Motor neuron (in vitro differentiated cells): Measurements from ENCODE around the gene NABP1. TPM values are rescaled to one million over a fixed set of nuclear protein-coding genes. Genes with fewer than 3 reads are reported as not detected.

Experiments
- ATAC-seq, 8 experiments: fragments of 200-7000 bp; cut with Tn5 transposase; replicated peaks in 6 of 8; 2 replicates each; pipeline ENCODE4 v1.8.0; 2021; ENCODE audit warnings: mild to moderate bottlenecking in 8 of 8, moderate library complexity in 8 of 8
- H3K27ac ChIP-seq, 2 donors: fragments of 250-450 bp; sonication (Bioruptor Pico); 2 replicates each; pipeline ENCODE4 v1.9.0; 2021; ENCODE audit warnings: antibody characterized with exemption in 2 of 2, mild to moderate bottlenecking in 2 of 2, moderate library complexity in 1 of 2
- H3K4me1 ChIP-seq, 2 donors: fragments of 250-450 bp; sonication (Bioruptor Pico); replicated peaks in 1 of 2; 2 replicates each; pipeline ENCODE4 v1.6.1; 2021; ENCODE audit warnings: antibody characterized with exemption in 2 of 2, mild to moderate bottlenecking in 2 of 2, moderate library complexity in 1 of 2
- H3K4me3 ChIP-seq, 5 donors: fragments of 250-450 bp; sonication (Bioruptor Pico); 2 replicates each; pipeline ENCODE4 v1.9.0; 2021; ENCODE audit warnings: antibody characterized with exemption in 5 of 5, mild to moderate bottlenecking in 5 of 5, moderate library complexity in 4 of 5
- WGBS, 10 experiments: fragments of 450-650 bp; shearing (Covaris generic); methylation state at CpG; one replicate each; pipeline ENCODE4 v1.0.0; 2022; 5-methylcytosine and 5-hydroxymethylcytosine counted together
- in situ Hi-C, 9 experiments: fragments of 400-800 bp; cut with MboI; loops; one replicate each; pipeline ENCODE4 v1.15.0; 2021; ENCODE audit warnings: low sequenced_read_pairs in 9 of 9, low pct_unique_long_range_greater_than_20kb in 2 of 9; ENCODE audit not compliant: unreplicated experiment in 9 of 9
- total RNA-seq, 8 experiments: library from RNA; unstranded; fragments of 300-600 nt; gene quantifications; 2 replicates each; pipeline versions ENCODE4 v1.2.3 to v1.2.4, GENCODE V29; 2022

Gene NABP1
- total RNA-seq, 8 experiments from 2014 or later: 3.0 to 217 (median 8.8) TPM

GRCh38 chr2:191656792-191657191, 21.1 kb upstream of the NABP1 start:
- Histone ChIP-seq H3K27ac (no peak overlapping the region), H3K4me3 (no peak overlapping the region), H3K4me1 (no peaks in the 10 kb centered on the region)
- ATAC-seq: no peak
- in situ Hi-C loops: no loop called here

GRCh38 chr2:191657977-191658376, 20.0 kb upstream of the NABP1 start:
- in situ Hi-C loops: no loop called here
- ATAC-seq: peak in 1 of 8 experiments; percentile 94
- no peak overlapping the region for H3K4me3 ChIP-seq
- no peak overlapping the region for H3K27ac ChIP-seq
- no peaks in the 10 kb centered on the region for H3K4me1 ChIP-seq

DNA sequence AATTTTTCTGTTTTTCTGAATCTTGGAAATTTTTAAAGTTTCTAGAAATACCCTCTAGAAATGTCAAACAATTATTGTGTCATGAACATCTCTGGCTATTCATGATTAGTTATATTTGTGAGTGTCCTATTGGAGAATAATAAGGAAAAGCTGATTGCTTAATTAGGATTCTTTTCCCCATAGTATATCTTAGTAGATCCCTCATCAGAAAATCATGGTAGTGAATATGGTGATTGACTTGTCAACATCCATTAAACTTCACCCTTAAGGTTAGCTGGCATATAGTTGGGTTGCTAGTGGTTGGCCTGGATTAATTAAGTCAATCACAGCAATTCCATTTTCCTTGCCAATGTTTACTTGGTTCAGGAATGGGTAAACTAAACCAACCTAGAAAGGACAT, 18.7 kb upstream of the NABP1 start:
- Histone ChIP-seq H3K4me1 (no peaks in the 10 kb centered on the region), H3K4me3 (no peak overlapping the region), H3K27ac (no peak overlapping the region)
- in situ Hi-C loops: no loop called here
- no peak for ATAC-seq

DNA sequence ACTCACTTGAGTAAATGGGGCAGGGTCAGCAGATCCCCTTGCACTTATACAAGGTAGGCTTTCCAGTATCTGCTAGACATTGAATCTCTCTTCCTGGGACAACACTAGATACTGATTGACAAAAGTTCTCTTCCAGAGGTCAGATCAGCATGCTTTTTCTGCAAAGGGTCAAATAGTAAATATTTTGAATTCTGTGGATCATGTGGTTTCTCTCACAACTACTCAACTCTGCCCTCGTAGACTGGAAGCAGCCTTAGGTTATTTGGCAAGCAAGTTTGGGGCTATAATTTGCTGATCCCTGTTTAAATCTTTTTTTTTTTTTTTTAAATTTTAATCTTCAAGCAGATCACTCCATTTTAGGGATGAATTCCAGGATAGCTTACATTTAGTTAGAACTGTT, 17.4 kb upstream of the NABP1 start:
- Histone ChIP-seq H3K27ac (no peak overlapping the region), H3K4me1 (no peaks in the 10 kb centered on the region), H3K4me3 (no peak overlapping the region)
- WGBS, 10 experiments: 0 to 57% (median 8%) methylated on average over 1 of the region's 1 CpG; no CpG with 5 or more reads in 1 of the 10 experiments
- in situ Hi-C loops: no loop called here
- ATAC-seq: no peak

DNA sequence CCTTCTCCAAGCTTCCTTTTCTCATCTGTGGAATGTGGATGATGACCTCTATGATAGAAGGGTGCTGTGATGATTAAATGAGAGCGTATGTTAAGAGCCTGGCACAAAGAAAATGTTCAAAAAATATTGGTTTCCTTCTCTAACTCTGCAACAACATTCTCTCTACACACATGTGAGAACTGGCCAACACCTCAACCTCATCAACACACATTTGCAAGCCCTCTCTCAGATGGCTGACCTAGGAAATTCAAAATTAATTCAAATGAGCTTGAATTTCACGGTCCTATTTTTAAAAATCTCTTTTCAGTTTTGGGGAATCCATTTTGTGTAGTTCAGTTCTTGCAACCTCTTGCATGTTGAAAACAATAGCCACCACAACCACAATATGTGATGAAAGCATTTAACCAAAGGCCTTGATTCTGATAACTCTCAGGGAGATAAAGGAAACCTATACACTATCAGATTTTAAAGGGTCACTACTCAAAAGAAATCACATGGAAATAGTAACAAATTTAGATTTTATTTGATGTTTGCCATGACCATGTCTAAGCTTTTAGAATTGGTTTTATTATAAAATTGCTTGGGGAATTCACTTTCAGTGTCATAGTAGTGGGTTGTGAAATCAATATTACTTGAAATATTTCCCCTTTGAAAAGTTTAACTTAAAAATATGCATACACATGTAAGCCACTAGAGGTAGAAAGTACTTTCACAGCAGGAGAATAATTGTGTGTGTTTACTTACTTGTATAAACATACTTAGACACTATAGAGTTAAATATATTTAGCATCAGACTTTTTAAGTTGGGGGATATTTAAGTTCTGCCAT, 16.6 kb upstream of the NABP1 start:
- peak in 1 of 8 experiments; percentile 59 for ATAC-seq
- in situ Hi-C loops: no loop called here
- Histone ChIP-seq H3K4me3 (no peak overlapping the region), H3K4me1 (no peaks in the 10 kb centered on the region), H3K27ac (no peak overlapping the region)
- 60 to 85% (median 71%) methylated on average over 1 to 2 of the region's 2 CpGs; no CpG with 5 or more reads in 4 of the 10 experiments for WGBS, 10 experiments

DNA sequence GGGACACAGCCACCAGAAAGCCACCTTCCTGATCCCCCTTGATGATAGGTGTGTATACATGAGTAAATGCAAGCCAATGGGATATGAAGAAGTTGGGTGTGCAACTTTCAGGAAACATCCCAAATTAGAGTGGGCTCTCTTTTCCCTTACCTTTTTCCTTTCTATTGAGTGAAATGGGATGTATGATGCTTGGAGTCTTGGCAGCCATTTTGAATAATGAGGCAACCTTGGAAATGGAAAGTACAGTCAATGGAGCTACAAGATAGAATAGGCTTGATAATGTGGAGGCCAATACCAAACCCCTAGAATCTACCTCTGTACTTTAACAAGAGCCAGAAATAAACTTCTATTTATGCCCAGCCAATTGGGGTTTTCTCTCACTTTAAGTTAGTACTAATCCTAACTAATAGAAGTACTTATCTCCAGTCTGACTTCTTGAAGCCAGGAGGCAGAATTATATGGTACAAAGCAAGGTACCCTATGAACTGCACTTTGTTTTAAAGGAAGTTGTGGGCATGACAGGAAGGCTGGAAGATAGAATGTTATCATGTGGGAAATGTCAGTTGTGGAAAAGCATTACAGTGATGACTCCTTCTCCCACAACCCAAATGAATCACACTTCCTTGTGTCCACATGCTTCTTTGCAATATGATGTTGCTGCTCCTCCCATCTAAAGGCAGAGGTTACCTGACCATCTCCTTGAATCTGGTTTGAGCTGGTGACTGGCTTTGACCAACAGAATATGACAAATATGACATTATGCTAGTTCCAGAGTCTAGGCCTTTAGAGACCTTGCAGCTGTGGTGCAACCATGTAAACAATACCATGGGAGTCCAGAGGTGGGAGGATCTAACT, 12.9 kb upstream of the NABP1 start:
- Histone ChIP-seq H3K27ac (no peak overlapping the region), H3K4me3 (no peak overlapping the region)

DNA sequence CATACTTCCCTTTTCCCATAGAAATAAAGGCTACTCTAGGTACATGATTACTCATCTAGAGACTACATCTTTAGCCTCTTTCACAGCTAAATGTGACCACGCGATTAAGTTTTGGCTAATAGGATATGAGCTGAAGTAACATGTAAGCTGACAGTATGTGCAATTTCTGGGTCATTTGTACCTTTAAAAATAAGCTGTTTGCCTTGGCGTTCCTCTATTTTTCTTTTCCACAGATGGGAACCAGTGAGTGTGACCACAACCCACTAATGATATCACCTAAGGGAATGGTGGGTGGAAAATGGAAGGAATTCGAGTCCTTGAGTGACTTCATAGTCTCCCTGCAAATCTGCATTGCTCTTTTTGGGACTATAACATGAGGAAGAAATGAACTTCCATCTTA, 11.7 kb upstream of the NABP1 start:
- Histone ChIP-seq H3K27ac (no peak overlapping the region), H3K4me3 (no peak overlapping the region), H3K4me1 (no peaks in the 10 kb centered on the region)
- WGBS, 10 experiments: 48 to 100% (median 93%) methylated on average over 2 to 4 of the region's 4 CpGs; no CpG with 5 or more reads in 2 of the 10 experiments
- in situ Hi-C loops: no loop called here
- peak in 1 of 8 experiments; percentile 23 for ATAC-seq

More for the DNA sequence above, 12.9 kb upstream of the NABP1 start:
- H3K4me1 ChIP-seq: no peaks in the 10 kb centered on the region
- in situ Hi-C loops: no loop called here
- no peak for ATAC-seq

DNA sequence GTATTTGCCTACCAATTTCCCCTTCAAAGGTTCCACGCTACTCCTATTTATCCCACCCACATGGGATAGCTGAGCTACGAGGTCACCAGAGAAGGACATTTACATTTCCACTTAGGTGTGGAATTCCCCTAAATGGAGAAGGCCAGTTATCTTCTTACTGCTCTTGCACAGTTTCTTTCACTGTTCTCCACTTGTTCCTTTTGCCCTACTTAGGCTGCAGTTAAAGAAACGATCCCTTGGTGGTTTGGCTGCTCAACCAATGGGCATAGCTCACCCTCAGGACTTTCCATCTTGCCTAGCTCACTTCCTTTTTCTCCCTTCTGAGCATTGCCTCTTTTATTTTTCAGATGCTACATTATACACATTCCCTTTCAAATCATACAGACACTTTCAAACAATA, 11.2 kb upstream of the NABP1 start:
- whole genome bisulfite sequencing, 10 experiments: 40 to 91% (median 67%) methylated on average over 1 to 3 of the region's 3 CpGs
- in situ Hi-C loops: no loop called here
- ATAC-seq: peak in 2 of 8 experiments; percentile 89 to 91
- H3K27ac ChIP-seq: no peak overlapping the region
- H3K4me3 ChIP-seq: no peak overlapping the region
- no peaks in the 10 kb centered on the region for H3K4me1 ChIP-seq

- in situ Hi-C loops: no loop called here
- Histone ChIP-seq H3K4me1 (no peaks in the 10 kb centered on the region), H3K27ac (no peak overlapping the region), H3K4me3 (no peak overlapping the region)
- ATAC-seq: no peak
Measured at GRCh38 chr2:191670076-191670475, 7.9 kb upstream of the NABP1 start.

GRCh38 chr2:191670787-191671186, 7.1 kb upstream of the NABP1 start:
- in situ Hi-C loops: no loop called here
- ATAC-seq: no peak
- no peak overlapping the region for H3K27ac ChIP-seq

DNA sequence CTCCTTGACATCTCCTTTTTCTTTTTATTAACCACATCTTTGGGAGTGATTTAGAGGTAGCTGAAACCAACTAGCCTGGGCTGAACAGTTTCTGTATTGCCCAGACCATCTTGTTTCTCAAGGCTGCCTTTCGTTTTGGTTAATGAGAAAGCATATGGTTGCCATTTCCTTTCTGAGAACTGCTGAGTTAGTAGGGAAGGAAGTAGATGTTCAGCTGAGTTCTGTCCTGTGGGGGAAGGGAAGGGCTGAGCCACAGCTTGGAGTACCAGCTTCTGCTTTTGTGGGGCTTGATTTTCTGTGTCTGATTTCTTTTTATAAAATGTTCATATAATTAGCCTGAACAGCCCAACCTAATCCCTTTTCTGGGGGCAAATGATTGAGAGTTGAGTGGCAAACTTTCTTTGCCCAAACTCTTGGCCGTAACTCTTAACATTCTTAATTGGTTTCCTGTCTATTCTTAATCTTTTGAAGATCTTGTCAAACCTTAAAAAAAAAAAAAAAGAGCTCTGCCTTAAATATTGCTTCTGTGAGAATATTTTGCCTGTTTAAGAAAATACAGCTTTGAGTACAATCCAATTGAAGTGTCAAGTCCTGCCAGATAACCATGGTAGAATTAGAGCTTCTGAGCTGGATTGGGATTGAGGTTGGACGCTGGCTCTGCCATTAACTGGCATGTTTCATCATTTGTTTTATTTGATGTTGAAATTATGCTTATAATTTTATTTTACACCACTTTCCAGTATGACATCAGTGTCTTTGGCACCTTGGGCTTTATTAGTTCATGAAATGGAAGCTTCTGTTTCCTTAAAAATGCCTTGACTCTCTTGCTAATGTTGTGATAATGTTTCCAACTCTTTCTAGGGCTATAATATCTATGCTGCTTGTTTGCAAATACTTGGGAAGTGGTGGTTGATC, 1.9 kb upstream of the NABP1 start:
- Histone ChIP-seq H3K4me1 (no peaks in the 10 kb centered on the region), H3K4me3 (no peak overlapping the region), H3K27ac (no peak overlapping the region)
- 0 to 100% (median 58%) methylated on average over 1 to 3 of the region's 3 CpGs for WGBS, 10 experiments
- in situ Hi-C loops: loop anchor here in 1 of 9 experiments (25.0 kb wide), 1 partner anchor 114 kb away; no protein-coding TSS in a partner anchor
- ATAC-seq: no peak

More at GRCh38 chr2:191670787-191671186, 7.1 kb upstream of the NABP1 start:
- Histone ChIP-seq H3K4me3 (no peak overlapping the region), H3K4me1 (no peaks in the 10 kb centered on the region)

DNA sequence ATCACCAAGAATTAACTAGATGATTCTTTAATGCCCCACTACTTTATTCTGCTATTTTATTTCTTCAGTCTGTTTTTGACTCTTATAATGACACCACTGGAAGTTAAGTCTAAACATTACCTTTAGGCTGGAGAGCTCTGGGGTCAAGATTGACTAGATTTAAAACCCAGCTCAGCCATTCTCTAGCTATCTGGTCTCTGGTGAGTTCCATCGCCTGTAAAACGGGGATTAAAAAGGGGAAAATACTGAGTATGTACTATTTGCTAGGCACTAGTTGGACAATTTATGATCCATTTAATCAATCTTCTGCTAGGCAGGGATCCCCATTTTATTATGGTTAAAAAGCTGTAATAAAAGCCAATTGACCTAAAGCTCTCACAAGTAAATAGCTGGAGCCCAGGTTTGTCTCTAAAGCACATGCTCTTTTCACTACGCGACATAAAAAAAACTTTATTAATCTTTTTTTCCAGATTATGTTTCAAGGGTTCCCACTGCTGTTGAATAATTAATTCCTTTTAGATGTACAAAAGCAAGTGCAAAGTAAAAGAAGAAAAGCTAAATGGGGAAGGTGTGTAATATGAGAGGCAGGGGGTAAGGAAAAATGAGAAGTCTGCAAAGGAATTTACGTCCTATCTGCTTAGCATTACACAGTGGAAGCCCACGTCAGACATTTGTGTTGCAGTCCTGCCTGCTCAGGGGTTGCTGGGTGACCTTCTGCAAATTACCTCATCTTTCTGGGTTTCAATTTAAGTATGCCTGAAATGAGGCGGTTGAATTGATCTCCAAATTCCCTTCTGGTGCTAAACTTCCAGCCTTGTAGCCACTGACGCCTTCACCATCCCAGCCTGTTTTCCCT, 918 bp upstream of the NABP1 start:
- peak; percentile 14 to 49 (median 24) for ATAC-seq
- Histone ChIP-seq H3K27ac (peak overlapping the region; percentile 65 to 69), H3K4me3 (peak overlapping the region; percentile 52 to 81 (median 57)), H3K4me1 (no peaks in the 10 kb centered on the region)
- in situ Hi-C loops: loop anchor here in 1 of 9 experiments (25.0 kb wide), 1 partner anchor 115 kb away; no protein-coding TSS in a partner anchor
- WGBS, 10 experiments: 4 to 100% (median 51%) methylated on average over 1 to 7 of the region's 8 CpGs
